Activated CD8-positive, alpha-beta memory T cell treated with anti-CD3 and anti-CD28 coated beads, Interleukin-2, amount 50 U/mL, for 24 hours (primary cell): ENCODE results near the gene HSPA12A.

Source experiments
- DNase-seq: peaks from one replicate; pipeline ENCODE4 v3.0.0-alpha.2; 2020; ENCODE audit errors: extremely low read depth

The HSPA12A gene, protein sequence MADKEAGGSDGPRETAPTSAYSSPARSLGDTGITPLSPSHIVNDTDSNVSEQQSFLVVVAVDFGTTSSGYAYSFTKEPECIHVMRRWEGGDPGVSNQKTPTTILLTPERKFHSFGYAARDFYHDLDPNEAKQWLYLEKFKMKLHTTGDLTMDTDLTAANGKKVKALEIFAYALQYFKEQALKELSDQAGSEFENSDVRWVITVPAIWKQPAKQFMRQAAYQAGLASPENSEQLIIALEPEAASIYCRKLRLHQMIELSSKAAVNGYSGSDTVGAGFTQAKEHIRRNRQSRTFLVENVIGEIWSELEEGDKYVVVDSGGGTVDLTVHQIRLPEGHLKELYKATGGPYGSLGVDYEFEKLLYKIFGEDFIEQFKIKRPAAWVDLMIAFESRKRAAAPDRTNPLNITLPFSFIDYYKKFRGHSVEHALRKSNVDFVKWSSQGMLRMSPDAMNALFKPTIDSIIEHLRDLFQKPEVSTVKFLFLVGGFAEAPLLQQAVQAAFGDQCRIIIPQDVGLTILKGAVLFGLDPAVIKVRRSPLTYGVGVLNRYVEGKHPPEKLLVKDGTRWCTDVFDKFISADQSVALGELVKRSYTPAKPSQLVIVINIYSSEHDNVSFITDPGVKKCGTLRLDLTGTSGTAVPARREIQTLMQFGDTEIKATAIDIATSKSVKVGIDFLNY

DNA sequence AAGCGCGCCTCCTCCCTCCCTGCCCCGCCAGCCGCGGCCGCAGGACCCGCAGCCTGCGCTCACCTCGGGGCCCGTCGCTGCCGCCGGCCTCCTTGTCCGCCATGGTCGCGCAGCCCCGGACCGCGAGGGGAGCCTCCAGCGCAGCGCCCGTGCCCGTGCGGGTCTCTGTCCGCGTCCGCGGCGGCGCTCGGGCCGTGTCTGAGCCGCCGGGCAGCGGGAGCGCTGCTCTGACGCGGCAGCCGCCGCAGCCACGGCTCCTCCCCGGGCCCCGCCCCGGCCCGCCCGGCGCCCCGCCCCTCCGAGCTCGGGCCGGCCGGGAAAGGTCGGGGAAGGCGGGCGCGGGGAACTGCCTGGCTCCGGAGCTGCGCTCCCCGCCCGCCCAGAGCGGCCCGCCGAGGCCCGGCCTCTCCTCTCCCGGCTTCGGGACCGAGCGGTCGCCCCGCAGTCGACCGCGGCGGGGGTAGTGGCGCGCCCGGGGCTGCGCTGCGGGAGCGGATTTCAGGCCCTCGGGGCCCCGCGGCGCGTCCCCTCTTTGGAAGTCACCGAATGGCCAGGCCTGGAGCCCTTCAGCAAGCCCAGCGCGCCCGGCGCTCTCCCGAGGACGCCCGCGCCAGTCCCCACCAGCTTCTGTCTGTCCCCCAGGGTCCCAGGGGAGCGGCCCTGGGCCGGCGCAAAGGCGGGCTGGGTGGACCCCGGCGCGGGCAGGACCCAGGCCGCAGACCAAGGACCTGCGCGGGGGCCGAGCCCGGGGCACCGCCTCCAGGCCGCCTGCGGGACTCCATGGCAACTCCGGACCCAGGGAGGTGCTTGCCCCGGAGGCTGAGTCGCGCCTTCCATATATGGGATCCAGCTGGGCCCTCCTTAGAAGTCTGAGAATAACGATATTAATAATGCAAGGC, at the start of gene HSPA12A:
Gene HSPA12A (minus strand): TSS at position 200 of the 899 bp plus-strand sequence. CDS start 97 bp downstream, at position 103.
- DNase-seq: no peak

DNA sequence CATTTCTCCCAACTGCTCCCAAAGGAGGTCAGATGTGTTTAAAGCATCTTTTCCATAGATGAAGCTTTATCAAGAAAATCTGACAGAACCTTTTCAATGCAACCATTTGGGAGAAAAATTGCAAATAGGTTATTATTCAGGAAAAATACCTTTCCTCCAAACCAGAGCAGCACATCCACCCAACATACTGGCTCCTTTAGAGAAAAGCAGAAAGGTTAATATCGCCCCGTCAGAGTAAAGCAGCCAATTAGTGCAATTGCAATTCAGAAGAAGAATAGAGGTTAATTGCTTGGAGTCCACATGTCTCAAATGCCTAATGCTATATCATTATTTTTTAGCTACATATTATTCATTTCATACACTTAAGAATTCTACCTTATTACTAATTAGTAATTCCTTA, 48.9 kb upstream of the HSPA12A start:
- no peak for DNase-seq

DNA sequence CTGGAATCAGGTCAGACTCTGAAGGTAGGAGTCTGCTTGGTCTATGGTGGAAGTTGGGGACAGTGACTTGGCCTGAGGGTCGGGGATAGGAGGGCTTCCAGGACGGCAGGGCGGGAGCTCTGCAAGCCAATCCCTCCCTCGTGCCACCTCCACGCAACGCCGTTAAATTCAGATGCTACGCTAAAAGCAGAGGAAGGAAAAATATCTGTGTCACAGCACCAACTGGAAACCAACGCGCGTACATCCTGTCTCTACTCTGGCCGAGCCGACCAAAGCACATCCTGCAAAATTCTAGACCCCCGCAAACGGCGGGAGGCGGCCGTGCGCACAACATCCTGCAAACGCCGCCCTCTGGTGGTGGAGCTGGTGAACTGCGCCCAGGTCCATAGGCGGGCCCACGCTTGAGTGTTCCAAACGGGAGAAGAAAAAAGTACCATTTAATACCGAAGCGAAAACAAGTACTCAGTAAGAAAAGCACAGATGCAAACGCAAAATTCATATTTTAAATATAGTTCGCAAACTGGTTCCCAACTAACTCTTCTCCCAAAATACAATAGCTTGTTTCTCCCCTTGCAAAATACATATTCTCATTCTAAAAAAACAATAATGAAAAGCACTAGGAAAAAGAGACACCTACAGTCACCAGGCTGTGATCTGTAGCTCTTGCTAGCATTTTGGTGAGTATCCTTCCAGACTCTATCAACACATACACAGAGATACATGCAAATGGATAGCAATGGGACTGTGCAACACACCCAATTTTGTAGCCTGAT, 45.7 kb upstream of the HSPA12A start:
- DNase-seq: peak; percentile 41

DNA sequence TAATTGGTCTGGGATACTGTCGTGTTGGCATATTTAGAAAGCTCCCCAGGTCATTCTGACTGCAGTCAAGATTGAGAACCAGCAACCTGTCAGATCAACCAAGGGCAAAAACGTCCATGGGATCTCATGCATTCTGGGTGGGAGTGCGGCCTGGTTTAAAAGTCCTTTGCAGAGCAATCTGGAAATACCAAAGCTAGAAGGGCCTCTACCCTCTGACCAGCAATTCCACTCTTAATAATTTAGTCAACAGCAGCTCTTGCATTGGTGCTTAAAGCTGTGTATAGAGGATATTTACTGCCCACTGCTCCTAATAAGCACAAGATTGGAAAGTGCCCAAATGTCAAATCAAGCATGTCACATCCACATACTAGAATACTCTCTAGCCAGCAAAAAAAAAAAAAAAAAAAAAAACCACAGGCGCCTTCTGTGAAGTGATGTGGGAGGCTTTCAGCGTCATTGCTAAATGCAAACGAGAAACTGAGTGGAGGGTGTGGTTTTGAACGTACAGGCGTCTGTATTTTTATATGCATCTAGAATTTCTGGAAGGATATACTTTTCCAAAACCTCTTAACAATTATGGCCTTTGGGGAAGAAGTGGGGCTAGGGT, 44.8 kb upstream of the HSPA12A start:
- no peak for DNase-seq

DNA sequence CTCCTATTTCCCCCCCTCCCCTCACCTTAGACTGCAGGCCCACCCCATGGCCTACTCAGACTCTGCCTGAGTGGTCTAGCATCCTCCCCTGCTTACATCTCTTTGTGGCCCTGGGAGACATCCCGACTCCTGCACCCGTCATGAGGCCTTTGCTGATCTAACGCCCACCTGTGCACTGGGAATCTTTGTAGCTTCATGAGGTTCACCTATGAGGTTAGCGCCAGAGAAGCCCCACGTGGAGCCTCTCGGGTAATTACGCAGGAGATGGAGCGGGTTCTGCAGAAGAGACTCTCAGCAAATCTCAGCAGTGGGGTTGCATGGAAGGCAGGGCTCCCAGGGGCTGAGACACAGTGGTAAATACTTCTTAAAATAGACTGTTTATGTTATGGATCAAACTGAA, 43.5 kb upstream of the HSPA12A start:
- no peak for DNase-seq

DNA sequence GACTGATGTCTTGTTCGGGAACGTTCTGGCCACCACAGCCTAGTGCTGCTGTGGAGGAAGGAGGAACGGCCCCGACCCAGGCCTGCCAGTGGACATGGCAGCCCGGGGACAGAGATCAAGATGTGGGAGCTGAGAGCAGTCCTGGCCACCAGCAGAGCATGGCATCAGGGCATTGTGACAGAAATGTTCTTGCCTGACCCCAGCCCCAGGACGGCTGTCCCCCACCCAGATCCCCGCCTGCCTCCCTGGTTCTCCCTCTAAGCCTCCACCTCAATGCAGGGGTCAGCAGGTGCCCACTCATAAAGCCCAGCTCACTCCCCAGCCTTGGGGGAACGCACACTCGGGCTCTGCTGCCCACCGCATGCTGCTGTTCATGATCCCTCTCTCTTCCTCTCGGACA, 42.9 kb upstream of the HSPA12A start:
- DNase-seq: no peak

DNA sequence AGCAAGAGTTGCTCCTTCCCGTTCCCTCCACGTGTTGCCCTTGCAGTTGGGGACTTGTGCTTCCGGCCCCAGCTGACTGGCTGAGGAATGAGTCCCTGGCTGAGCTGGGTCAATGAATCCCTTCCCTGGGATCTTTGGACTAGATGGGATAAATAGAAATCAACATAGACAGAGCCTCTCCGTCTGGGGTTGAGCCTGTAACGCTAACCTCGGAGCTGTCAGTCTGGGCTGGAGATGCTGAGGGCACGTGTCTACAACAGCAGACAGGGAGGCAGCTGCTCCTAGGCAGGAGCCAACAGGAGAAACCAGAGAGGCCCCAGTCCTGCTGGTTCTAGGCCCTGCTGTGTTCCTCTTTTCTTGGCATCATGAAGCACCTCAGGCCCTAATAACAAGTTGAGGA, 42.3 kb upstream of the HSPA12A start:
- no peak for DNase-seq

DNA sequence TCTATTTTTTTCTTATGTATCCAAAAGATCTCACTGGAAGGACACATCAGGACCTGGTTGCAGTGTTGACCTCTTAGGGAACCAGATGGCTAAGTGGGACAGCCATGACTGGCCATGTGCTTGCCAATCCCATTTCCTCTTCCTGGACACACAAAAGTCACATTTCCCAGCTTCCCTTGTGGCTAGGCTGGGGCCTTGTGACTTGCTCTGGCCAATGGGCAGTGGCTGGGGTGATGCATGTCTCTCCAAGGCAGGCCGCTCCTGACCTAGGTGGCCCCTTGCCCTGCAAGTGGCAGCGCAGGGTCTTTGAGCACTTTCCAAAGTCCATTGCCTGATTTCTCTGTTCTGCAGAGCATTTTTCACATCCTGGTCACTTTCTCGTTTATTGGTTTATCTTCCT, 41.7 kb upstream of the HSPA12A start:
- no peak for DNase-seq

DNA sequence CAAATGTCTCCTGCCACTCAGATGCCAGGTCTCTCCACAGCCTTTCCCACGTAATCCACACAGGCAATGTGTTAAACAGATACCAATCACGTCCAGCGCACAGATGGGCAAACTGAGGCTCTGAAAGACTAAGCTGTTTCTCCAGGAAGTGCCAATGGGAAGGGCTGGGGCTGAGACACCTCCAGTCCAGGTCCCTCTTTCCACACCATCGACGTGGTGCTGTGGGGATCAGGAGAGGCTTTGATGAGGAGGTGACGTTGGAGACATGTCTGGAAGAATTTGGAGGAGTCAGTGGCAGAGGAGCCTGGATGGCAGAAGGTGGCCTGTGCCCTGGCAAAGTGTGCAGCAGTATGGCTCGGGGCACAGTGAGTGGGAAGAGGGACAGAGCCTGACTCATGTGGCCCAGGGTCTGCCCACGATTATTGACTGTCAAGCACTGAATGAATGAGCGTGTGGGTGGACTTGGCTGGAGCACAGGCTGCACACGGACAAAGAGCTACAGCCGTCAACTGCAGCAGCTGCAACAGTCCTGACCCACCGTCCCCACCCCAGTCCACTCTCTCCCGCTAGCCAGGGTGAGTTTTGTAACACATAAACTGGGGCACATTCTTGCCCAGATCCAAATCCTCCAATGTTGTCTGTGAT, 40.8 kb upstream of the HSPA12A start:
- no peak for DNase-seq

DNA sequence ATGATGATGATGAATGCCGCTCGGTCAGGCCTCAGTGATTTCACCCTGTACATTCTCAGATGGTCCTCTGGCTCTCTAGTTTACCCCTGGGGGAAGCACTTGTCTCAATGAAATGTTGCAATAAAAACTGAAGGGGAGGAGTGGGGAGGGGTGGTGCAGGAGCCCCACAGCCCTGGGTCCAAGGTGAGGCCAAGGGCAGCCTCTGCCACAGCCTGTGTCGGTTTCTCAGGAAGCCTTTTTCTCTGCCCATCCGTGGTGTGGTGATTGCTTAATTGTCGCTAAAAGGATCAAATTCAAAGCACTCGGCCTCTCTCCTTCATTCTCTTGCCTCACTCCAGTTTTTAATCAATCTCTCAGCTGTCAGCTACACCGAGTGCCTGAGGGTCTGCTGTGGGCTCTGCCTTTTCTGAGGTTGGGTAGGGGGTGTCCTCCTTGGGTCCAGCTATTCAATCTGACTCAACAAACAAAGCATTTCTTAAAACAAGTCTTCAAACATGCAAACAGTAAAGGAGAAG, 39.1 kb upstream of the HSPA12A start:
- no peak for DNase-seq

DNA sequence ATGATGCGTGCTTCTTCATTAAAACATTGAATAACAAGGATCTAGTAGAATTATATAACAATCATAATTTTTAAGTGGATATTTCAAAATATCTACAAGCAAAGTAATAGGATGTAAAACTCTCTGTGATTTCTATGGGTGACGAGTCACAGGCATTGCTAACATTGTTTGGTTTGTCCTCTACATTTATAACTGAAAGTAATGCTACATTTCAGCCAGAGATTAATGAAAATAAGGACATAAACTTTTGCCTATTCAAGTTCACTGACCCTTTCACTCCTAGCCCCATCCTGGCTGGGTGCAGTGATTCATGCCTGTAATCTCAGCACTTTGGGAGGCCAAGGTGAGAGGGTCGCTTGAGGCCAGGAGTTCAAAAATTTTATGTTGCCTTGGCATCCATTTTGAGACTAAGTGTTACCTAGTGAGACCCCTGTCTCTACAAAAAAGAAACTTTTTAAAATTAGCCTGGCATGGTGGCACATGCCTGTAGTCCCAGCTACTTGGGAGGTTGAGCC, 38.4 kb upstream of the HSPA12A start:
- DNase-seq: no peak

DNA sequence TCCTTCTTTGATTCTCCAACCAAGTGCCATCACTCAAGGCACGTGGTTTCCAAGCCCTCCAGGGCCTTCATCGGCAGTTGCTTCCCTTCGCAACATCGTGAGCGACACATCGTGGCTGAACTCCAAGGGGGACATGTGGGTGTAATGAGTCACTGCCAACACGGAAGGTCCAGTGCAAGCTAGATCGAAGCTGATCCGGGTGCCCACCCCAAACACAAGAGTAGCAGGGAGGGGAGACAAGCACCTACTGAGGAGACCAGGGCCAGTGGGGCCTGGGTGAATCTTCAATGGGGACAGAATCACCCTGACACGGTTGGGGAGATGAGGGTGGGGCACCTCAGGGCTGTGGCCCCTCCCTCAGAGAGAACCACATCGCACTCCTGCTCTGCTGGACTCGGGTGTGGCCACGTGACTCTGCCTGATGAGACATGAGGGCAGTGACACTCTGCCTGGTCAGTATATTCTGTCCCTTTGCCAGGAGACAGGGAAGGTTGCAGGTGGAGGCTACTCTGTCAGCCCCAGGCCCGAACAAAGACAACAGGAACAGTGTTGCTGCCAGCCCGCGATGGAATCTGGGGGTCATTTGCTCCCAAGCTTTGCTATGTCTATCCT, 36.8 kb upstream of the HSPA12A start:
- no peak for DNase-seq

DNA sequence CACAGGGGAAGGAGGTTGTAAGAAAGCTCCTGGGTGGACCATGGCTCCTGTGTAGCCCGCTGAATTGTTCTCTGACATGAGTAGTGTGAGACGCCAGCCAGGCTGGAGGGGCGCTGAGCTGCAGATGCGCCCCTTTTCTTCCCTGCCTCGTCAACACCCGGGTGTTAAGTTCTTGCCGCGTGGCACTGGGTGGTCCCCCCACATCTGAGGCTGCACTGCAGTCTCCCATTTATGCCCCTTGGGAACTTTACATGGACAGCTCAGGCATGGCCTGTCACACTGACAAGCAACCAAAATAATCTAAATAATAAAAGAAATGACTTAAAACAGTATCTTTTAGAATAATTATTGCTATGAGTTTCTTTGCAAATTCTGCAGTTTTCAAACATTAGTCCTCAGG, 34.6 kb upstream of the HSPA12A start:
- DNase-seq: no peak

DNA sequence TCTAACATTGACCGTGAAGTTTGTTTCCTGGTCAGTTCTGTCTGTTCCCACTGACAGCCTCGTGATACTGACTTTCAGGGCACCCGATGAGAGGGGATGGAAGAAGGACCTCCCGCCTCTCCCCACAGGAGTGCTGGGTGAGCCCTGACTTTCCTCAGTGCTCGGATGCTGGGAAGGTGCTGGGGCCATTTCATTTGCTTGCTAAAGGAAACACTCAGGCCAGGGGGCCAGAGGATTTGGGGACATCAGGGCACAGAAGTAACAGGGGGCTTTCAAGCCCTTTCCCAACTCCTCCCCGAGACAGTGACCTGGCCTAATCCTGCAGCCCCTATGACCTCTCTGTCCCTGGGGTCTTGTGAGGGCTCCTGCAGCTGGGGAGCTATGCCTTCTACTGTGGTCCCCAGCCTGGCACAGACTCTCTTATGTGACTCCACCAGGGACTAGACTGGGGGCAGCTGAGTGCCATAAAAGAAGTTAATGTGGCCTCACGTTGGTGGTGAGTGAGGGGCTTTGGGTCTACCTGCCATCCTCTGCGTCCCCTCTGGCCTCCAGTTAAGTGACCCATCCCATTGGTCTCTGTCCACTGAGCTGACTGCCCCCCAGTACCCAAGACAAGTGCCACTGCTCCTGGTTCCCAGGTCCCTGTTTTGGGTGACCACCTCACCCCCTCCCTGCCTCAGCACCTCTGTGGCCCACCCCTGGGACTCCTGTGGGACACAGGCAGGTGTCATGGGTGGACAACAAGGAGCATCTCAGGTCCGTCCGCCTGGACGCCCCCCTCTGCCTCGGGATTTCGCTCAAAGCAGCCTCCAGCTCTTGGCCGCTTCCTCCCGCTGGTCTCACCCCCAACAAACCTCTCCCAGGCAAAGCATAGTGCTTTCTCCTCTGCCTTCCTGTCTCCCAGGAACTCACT, 33.4 kb upstream of the HSPA12A start:
- DNase-seq: no peak

DNA sequence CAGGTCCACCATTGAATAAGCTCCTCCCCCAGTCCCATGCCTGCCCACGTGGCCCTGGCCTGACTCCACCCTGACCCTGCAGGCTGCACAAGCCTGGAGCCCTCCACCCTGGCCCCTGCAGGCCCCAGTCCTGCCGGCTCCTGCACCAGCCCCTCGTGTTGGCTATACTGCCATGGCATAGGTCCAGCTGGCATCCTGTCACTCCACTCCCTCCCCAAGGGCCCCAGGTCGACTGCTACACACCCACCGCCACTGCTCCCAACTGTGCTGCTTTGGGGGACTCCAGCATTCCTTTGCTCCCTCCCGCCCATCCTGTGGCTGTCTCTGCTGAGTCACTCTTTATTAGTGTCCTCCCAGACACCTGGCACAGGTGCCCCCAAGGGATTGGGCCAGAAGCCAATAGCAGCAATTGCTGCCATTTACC, 32.4 kb upstream of the HSPA12A start:
- no peak for DNase-seq

DNA sequence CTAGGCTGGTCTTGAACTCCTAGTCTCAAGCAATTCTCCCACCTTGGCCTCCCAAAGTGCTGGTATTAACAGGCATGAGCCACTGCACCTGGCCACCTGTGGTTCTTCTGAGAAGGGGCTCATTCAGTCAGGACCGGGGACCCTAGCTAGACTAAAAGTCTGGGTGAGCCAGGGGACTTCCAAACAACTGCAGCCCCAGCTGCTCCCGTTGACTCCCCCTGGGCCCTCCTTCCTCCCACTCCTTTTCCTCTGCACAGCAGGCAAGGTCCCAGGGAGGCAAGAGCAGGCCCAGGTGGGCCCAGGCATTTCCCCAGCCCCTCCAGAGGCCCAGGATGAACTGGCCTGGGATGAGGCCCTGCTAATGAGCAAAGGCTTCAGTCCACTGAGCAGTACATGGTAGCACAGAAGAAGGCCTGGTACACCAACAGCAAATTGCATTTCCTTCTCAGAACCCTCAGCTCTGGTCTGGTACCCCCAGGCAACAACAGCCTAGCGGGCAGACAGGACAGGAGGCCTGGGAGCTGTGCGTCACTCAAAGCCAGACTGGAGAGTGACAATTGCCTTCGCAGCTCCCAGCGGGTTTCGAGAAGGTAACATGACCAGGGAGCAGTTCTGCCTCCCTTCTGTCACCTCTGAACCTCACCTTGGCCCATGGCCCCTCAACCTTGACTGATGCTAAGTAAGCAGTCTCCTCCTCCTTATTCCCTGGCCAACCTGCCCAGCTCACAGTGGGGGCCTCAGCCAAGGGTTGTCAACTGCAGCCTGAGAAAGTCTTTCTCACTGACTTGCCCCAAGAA, 30.7 kb upstream of the HSPA12A start:
- DNase-seq: no peak

DNA sequence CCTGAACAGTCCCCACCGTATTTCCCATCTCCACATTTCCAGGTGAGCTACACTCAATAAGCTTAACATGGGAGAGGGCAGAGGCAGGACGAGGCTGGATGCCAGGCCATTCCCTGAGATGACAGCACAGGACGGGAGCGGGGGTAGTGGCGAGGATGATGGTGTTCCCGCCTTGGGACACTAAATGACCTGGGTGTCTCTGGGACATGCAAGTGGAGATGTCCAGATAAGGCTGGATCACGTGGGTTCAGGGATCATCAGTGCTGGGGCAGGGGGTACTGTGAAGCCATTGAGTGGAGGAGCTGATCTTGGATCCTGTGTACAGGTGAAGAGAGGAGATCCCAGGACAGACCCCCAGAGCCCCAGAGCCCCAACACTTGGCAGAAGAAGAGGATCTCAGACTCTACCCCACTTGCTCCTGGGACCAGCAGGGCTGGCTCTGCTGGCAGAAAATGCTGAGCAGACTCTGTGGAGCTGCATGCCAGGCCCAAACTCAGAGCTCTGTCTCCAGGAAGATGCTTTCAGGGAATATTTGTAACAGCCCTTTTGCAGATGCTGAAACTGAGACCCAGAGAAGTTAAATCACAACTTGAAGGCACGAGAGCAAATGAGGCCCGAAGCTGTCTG, 29.7 kb upstream of the HSPA12A start:
- no peak for DNase-seq
